Occipital lobe (tissue), 2 donors: ENCODE data around the gene CYBA. TPM values are rescaled to one million over a fixed set of nuclear protein-coding genes. Genes with fewer than 3 reads are reported as not detected.
"Not testable (repeated sequence)": the region's sequence is repeated elsewhere in the genome, so short reads cannot be mapped to it uniquely, and the experiment has no call there.

Experiments used
- DNase-seq: peaks from one replicate; lab custom pipeline; 2025; lab: John Stamatoyannopoulos, UW
- total RNA-seq: library from RNA; depleted of rRNA; stranded (reverse); fragments of >200 nt; gene quantifications from one replicate; pipeline ENCODE4 v1.2.3, GENCODE V29; 2014

CYBA gene
- total RNA-seq, 1 donor from 2014 or later, result 17.8 TPM

- DNase-seq, result no peak
Observed at GRCh38 chr16:88614818-88615580, 35.9 kb downstream of the CYBA start.

GRCh38 chr16:88613911-88614817 lies 36.7 kb downstream of the CYBA start:
- no peak for DNase-seq

GRCh38 chr16:88613293-88613692 lies 37.6 kb downstream of the CYBA start:
- no peak for DNase-seq

GRCh38 chr16:88610909-88611812 lies 39.7 kb downstream of the CYBA start:
- no peak for DNase-seq

GRCh38 chr16:88610080-88610479 lies 40.8 kb downstream of the CYBA start:
- no peak for DNase-seq

- DNase-seq, result not testable (repeated sequence)
Observed at GRCh38 chr16:88609426-88609825, 41.4 kb downstream of the CYBA start.

- DNase-seq, result no peak
Observed at GRCh38 chr16:88608076-88608475, 42.8 kb downstream of the CYBA start.

GRCh38 chr16:88606148-88606757 lies 44.6 kb downstream of the CYBA start:
- DNase-seq, result no peak

GRCh38 chr16:88605186-88606147 lies 45.4 kb downstream of the CYBA start:
- DNase-seq, result no peak

- no peak for DNase-seq
Observed at GRCh38 chr16:88602091-88602490, 48.8 kb downstream of the CYBA start.

- no peak for DNase-seq
Observed at GRCh38 chr16:88601313-88602036, 49.4 kb downstream of the CYBA start.

- DNase-seq, result no peak
Observed at GRCh38 chr16:88600539-88600896, 50.3 kb downstream of the CYBA start.

- DNase-seq, result no peak
Observed at GRCh38 chr16:88599825-88600538, 50.9 kb downstream of the CYBA start.

- no peak for DNase-seq
Observed at GRCh38 chr16:88599092-88599733, 51.6 kb downstream of the CYBA start.

GRCh38 chr16:88597856-88598491 lies 52.9 kb downstream of the CYBA start:
- DNase-seq, result no peak

- no peak for DNase-seq
Observed at GRCh38 chr16:88596483-88596882, 54.4 kb downstream of the CYBA start.

- no peak for DNase-seq
Observed at GRCh38 chr16:88595921-88596320, 54.9 kb downstream of the CYBA start.

GRCh38 chr16:88595101-88595500 lies 55.8 kb downstream of the CYBA start:
- DNase-seq, result no peak
